K562 (cell line): Measurements from ENCODE around the gene MAST4. TPM values are rescaled to one million over a fixed set of nuclear protein-coding genes. Genes with fewer than 3 reads are reported as not detected.
A peak's percentile ranks its signal among the peaks of the same experiment; 100 is the strongest.

Experiments used
- ARID3A ChIP-seq: IDR thresholded peaks from 2 replicates; pipeline ENCODE4 v1.6.1; 2012; ENCODE audit warnings: low read depth, low read length, improper control_type of control experiment, borderline replicate concordance
- E4F1 ChIP-seq: fragments of 250-450 bp; sonication (Bioruptor Pico); IDR thresholded peaks from 2 replicates; pipeline ENCODE4 v1.5.0; 2021; ENCODE audit warnings: mild to moderate bottlenecking, borderline replicate concordance
- ELK1 ChIP-seq: sonication (generic); formaldehyde crosslinking; IDR thresholded peaks from 2 replicates; pipeline ENCODE4 v1.8.1; 2022; ENCODE audit warnings: missing genetic modification reagents
- KDM5B ChIP-seq: fragments of 200-600 bp; sonication (generic); IDR thresholded peaks from 2 replicates; pipeline ENCODE4 v1.6.1; 2012; ENCODE audit warnings: low read depth, mild to moderate bottlenecking, moderate library complexity, low read length, control low read depth, inconsistent platforms; ENCODE audit not compliant: insufficient replicate concordance
- THRAP3 ChIP-seq: fragments of 450-650 bp; IDR thresholded peaks from 2 replicates; pipeline ENCODE4 v1.6.1; 2016; ENCODE audit warnings: mild to moderate bottlenecking, inconsistent platforms, borderline replicate concordance
- ZNF282 ChIP-seq: sonication (generic); formaldehyde crosslinking; IDR thresholded peaks from 2 replicates; pipeline ENCODE4 v1.8.1; 2023; ENCODE audit warnings: missing genetic modification reagents
- ZNF318 ChIP-seq, 2 experiments: fragments of 450-650 bp; IDR thresholded peaks; 2 replicates each; pipeline ENCODE4 v1.6.1; 2016; ENCODE audit warnings: mild to moderate bottlenecking in 2 of 2, borderline replicate concordance in 1 of 2, low read depth in 1 of 2, moderate library complexity in 1 of 2
- ZNF354B ChIP-seq: fragments of 250-450 bp; sonication (Bioruptor Pico); IDR thresholded peaks from 2 replicates; pipeline ENCODE4 v1.4.0; 2020
- ZSCAN29 ChIP-seq: fragments of 450-650 bp; IDR thresholded peaks from 2 replicates; pipeline ENCODE4 v1.6.1; 2017
- polyA plus RNA-seq, 8 experiments: library from polyadenylated mRNA; depleted of rRNA in 4 of 8; stranded (reverse) in 5 of 8; unstranded in 3 of 8; fragments of >200 nt; fragmentation: Nextera tagmentation in 2 of 8; fragmentation: Illumina TruSeq in 1 of 8; extraction: Ambion mirVana in 2 of 8; extraction: Trizol in 1 of 8; gene quantifications; 2 replicates each; pipeline versions ENCODE4 v1.2.1 to v1.2.3, GENCODE V29; 2011 to 2014; ENCODE audit warnings: inconsistent platforms in 1 of 8, missing spikeins in 1 of 8
- total RNA-seq, 7 experiments: library from RNA; depleted of rRNA in 6 of 7; stranded (reverse); fragments of >200 nt in 6 of 7; fragmentation: Illumina TruSeq in 2 of 7; extraction: Trizol in 2 of 7; gene quantifications; 2 replicates each; pipeline versions ENCODE4 v1.2.1 to v1.2.3, GENCODE V29; 2011 to 2021; ENCODE audit warnings: low replicate concordance in 1 of 7

Gene MAST4
- total and polyA plus RNA-seq, 9 of the 15 experiments (the other 6 are each of a cell fraction or from before 2014, with no cell fraction given), result 0.88 to 10.1 (median 5.2) TPM

GRCh38 chr5:67003935-67004729, 407.9 kb downstream of the MAST4 start (continued):
- peak; percentile 56 for TF ChIP-seq KDM5B
- no peak for TF ChIP-seq ZSCAN29
- TF ChIP-seq ZNF354B (CRISPR knock-in tag), result no peak
- no peak for TF ChIP-seq THRAP3
- TF ChIP-seq ZNF318 (IDR thresholded peaks at IDR 0.05; ENCODE audit: borderline replicate concordance in 1 of 2, low read depth in 1 of 2), result no peak
- TF ChIP-seq ELK1, result no peak
- no peak for TF ChIP-seq ZNF282 (CRISPR knock-in tag)
- TF ChIP-seq E4F1 (CRISPR knock-in tag), result no peak
- peak; percentile 78; the same call in 1 of the 2 replicates for TF ChIP-seq ARID3A
